Astrocyte (in vitro differentiated cells and primary cell): ENCODE measurements around the gene PARP8. TPM values are rescaled to one million over a fixed set of nuclear protein-coding genes. Genes with fewer than 3 reads are reported as not detected.
"Not testable (repeated sequence)": the region's sequence is repeated elsewhere in the genome, so short reads cannot be mapped to it uniquely, and the experiment has no call there.

Source experiments
- DNase-seq: peaks from one replicate; pipeline ENCODE4 v3.0.0-alpha.2; 2010; ENCODE audit warnings: low read depth
- FAIRE-seq: peaks from 2 replicates; lab custom pipeline; 2011; peaks lifted over from hg19 to GRCh38; lab: Jason Lieb, UNC
- H2AFZ ChIP-seq: 2 replicates; pipeline ENCODE4 v1.6.0; 2012; ENCODE audit warnings: low read depth, low read length, inconsistent platforms
- H3K27ac ChIP-seq: 2 replicates; pipeline ENCODE4 v1.5.1; 2011; ENCODE audit warnings: low read depth, low read length, inconsistent platforms
- H3K27me3 ChIP-seq: 2 replicates; pipeline ENCODE4 v1.6.0; 2011; ENCODE audit warnings: low read length, inconsistent platforms; ENCODE audit not compliant: insufficient read depth
- H3K36me3 ChIP-seq: 2 replicates; pipeline ENCODE4 v1.5.1; 2011; ENCODE audit warnings: low read length, inconsistent platforms; ENCODE audit not compliant: insufficient read depth
- H3K4me1 ChIP-seq: 2 replicates; pipeline ENCODE4 v1.5.1; 2011; ENCODE audit warnings: low read length, inconsistent platforms; ENCODE audit not compliant: insufficient read depth
- H3K4me2 ChIP-seq: 2 replicates; pipeline ENCODE4 v1.6.0; 2012; ENCODE audit warnings: low read length, inconsistent platforms
- H3K4me3 ChIP-seq: 2 replicates; pipeline ENCODE4 v1.5.1; 2011; ENCODE audit warnings: low read depth, mild to moderate bottlenecking, low read length, inconsistent platforms; ENCODE audit not compliant: insufficient read depth
- H3K79me2 ChIP-seq: 2 replicates; pipeline ENCODE4 v1.6.0; 2012; ENCODE audit warnings: mild to moderate bottlenecking, low read length, inconsistent platforms; ENCODE audit not compliant: insufficient read depth
- H3K9ac ChIP-seq: 2 replicates; pipeline ENCODE4 v1.6.0; 2012; ENCODE audit warnings: mild to moderate bottlenecking, low read length, inconsistent platforms
- H3K9me3 ChIP-seq: 2 replicates; pipeline ENCODE4 v1.5.1; 2012; ENCODE audit warnings: low read depth, mild to moderate bottlenecking, low read length, inconsistent platforms; ENCODE audit not compliant: insufficient read depth
- H4K20me1 ChIP-seq: 2 replicates; pipeline ENCODE4 v1.6.0; 2012; ENCODE audit warnings: low read length, inconsistent platforms; ENCODE audit not compliant: insufficient read depth
- H3K27ac Mint-ChIP-seq: one replicate; pipeline ENCODE4 v1.8.0; 2021; ENCODE audit warnings: mild to moderate bottlenecking, mixed read lengths; ENCODE audit not compliant: unreplicated experiment
- H3K27me3 Mint-ChIP-seq: one replicate; pipeline ENCODE4 v1.8.0; 2021; ENCODE audit warnings: low read depth, mixed read lengths; ENCODE audit not compliant: unreplicated experiment
- H3K36me3 Mint-ChIP-seq: one replicate; pipeline ENCODE4 v1.8.0; 2021; ENCODE audit warnings: low read depth, mixed read lengths; ENCODE audit not compliant: unreplicated experiment
- H3K4me1 Mint-ChIP-seq: one replicate; pipeline ENCODE4 v1.8.0; 2021; ENCODE audit warnings: low read depth, mixed read lengths; ENCODE audit not compliant: unreplicated experiment
- H3K4me3 Mint-ChIP-seq: one replicate; pipeline ENCODE4 v1.8.0; 2021; ENCODE audit warnings: mild to moderate bottlenecking, moderate library complexity, mixed read lengths; ENCODE audit not compliant: unreplicated experiment
- H3K9me3 Mint-ChIP-seq: one replicate; pipeline ENCODE4 v1.8.0; 2021; ENCODE audit warnings: mild to moderate bottlenecking, mixed read lengths; ENCODE audit not compliant: unreplicated experiment
- CTCF ChIP-seq: IDR thresholded peaks from 2 replicates; pipeline ENCODE4 v1.5.1; 2011; ENCODE audit warnings: low read depth, mild to moderate bottlenecking, inconsistent platforms, low read length, moderate library complexity; ENCODE audit not compliant: insufficient read depth
- EZH2 ChIP-seq: IDR thresholded peaks from 2 replicates; pipeline ENCODE4 v1.6.1; 2012; ENCODE audit warnings: mild to moderate bottlenecking, low read length, inconsistent platforms; ENCODE audit not compliant: insufficient read depth
- total RNA-seq: library from RNA; stranded (reverse); gene quantifications from 2 replicates; pipeline ENCODE4 v1.2.1, GENCODE V29; 2021

PARP8 gene
- total RNA-seq, 1 donor from 2014 or later = 36.1 TPM

- Mint-ChIP-seq H3K4me1 (peaks cover 12% of the 10 kb centered on the region), H3K36me3 (no peaks in the 10 kb centered on the region), H3K9me3 (no peaks in the 10 kb centered on the region), H3K27me3 (no peaks in the 10 kb centered on the region), H3K4me3 (peak overlapping the region; percentile 99), H3K27ac (peak overlapping the region; percentile 86)
- FAIRE-seq (no peak), DNase-seq (peak; percentile 19)
- H3K36me3 ChIP-seq = no peaks in the 10 kb centered on the region
- H3K4me1 ChIP-seq = no peaks in the 10 kb centered on the region
- H3K4me2 ChIP-seq = peak overlapping the region; percentile 93
- no peaks in the 10 kb centered on the region for H3K79me2 ChIP-seq
- peak overlapping the region; percentile 88 for H3K9ac ChIP-seq
- peak overlapping the region; percentile 76 for H2AFZ ChIP-seq
- no peaks in the 10 kb centered on the region for H4K20me1 ChIP-seq
- TF ChIP-seq EZH2 = no peak
- TF ChIP-seq CTCF = no peak
- no peaks in the 10 kb centered on the region for H3K9me3 ChIP-seq
- H3K4me3 ChIP-seq = peak overlapping the region; percentile 83
- H3K27ac ChIP-seq = peak overlapping the region; percentile 61
- H3K27me3 ChIP-seq = no peaks in the 10 kb centered on the region
Observed at GRCh38 chr5:50667023-50667652, 701 bp downstream of the PARP8 start.

- H3K27ac Mint-ChIP-seq = peak overlapping the region; percentile 92
- DNase-seq = peak; percentile 34
- Histone ChIP-seq H3K27ac (peak overlapping the region; percentile 61), H3K36me3 (no peaks in the 10 kb centered on the region), H3K9ac (peak overlapping the region; percentile 88), H3K4me2 (peak overlapping the region; percentile 93), H2AFZ (peak overlapping the region; percentile 76), H3K4me1 (no peaks in the 10 kb centered on the region), H3K79me2 (no peaks in the 10 kb centered on the region), H3K9me3 (no peaks in the 10 kb centered on the region), H3K4me3 (peak overlapping the region; percentile 83), H3K27me3 (no peaks in the 10 kb centered on the region), H4K20me1 (no peaks in the 10 kb centered on the region)
- peak overlapping the region; percentile 99 for H3K4me3 Mint-ChIP-seq
- TF ChIP-seq EZH2 (no peak), CTCF (no peak)
- H3K36me3 Mint-ChIP-seq = no peaks in the 10 kb centered on the region
- peaks cover 18% of the 10 kb centered on the region for H3K4me1 Mint-ChIP-seq
- no peaks in the 10 kb centered on the region for H3K9me3 Mint-ChIP-seq
- no peaks in the 10 kb centered on the region for H3K27me3 Mint-ChIP-seq
- FAIRE-seq = no peak
Observed at GRCh38 chr5:50667653-50668595, 1.5 kb downstream of the PARP8 start.

- not testable (repeated sequence) for H4K20me1 ChIP-seq, DNase-seq, H3K27me3 Mint-ChIP-seq, H3K36me3 Mint-ChIP-seq, H3K27ac ChIP-seq, H3K27me3 ChIP-seq, H3K9me3 ChIP-seq, H3K9me3 Mint-ChIP-seq, H2AFZ ChIP-seq, H3K4me1 ChIP-seq, H3K36me3 ChIP-seq, H3K79me2 ChIP-seq, FAIRE-seq
- Histone ChIP-seq H3K4me2 (peak overlapping the region; percentile 93), H3K4me3 (peak overlapping the region; percentile 83), H3K9ac (peak overlapping the region; percentile 88)
- Mint-ChIP-seq H3K27ac (peak overlapping the region; percentile 92), H3K4me1 (peaks cover 18% of the 10 kb centered on the region), H3K4me3 (peak overlapping the region; percentile 99)
Observed at GRCh38 chr5:50668636-50669035, 2.2 kb downstream of the PARP8 start.
